Neutrophil (primary cell): Measurements from ENCODE around the gene EBF3.
"Not testable (repeated sequence)": the region's sequence is repeated elsewhere in the genome, so short reads cannot be mapped to it uniquely, and the experiment has no call there.

Source experiments
- H3K27ac ChIP-seq: fragments of 200-600 bp; sonication (generic); 2 replicates; pipeline ENCODE4 v1.5.1; 2016; ENCODE audit warnings: mild to moderate bottlenecking, moderate library complexity
- H3K27me3 ChIP-seq: fragments of 200-600 bp; sonication (generic); 2 replicates; pipeline ENCODE4 v1.6.0; 2016; ENCODE audit warnings: mild to moderate bottlenecking
- H3K36me3 ChIP-seq: fragments of 200-600 bp; sonication (generic); 2 replicates; pipeline ENCODE4 v1.5.1; 2017
- H3K4me1 ChIP-seq, 2 experiments: fragments of 200-600 bp in 1 of 2; sonication (generic) in 1 of 2; 1 replicate in 1 of 2; 2 replicates in 1 of 2; pipeline versions ENCODE4 v1.5.1 to v1.6.1; 2013 to 2016; ENCODE audit warnings: low read depth in 1 of 2, low read length in 1 of 2, mild to moderate bottlenecking in 1 of 2, moderate library complexity in 1 of 2; ENCODE audit not compliant: control insufficient read depth in 1 of 2, insufficient read depth in 1 of 2
- H3K4me3 ChIP-seq, 2 experiments: fragments of 200-600 bp in 1 of 2; sonication (generic) in 1 of 2; 1 replicate in 1 of 2; 2 replicates in 1 of 2; pipeline ENCODE4 v1.5.1; 2013 to 2016; ENCODE audit warnings: low read depth in 1 of 2, low read length in 1 of 2, mild to moderate bottlenecking in 1 of 2, moderate library complexity in 1 of 2
- H3K9me3 ChIP-seq: fragments of 200-600 bp; sonication (generic); 2 replicates; pipeline ENCODE4 v1.5.1; 2016
- TF ChIP-seq, protein P1 (sequence below): fragments of 200-600 bp; sonication (generic); IDR thresholded peaks from 2 replicates; pipeline ENCODE4 v1.5.1; 2016; ENCODE audit warnings: antibody characterized with exemption

The EBF3 gene

DNA sequence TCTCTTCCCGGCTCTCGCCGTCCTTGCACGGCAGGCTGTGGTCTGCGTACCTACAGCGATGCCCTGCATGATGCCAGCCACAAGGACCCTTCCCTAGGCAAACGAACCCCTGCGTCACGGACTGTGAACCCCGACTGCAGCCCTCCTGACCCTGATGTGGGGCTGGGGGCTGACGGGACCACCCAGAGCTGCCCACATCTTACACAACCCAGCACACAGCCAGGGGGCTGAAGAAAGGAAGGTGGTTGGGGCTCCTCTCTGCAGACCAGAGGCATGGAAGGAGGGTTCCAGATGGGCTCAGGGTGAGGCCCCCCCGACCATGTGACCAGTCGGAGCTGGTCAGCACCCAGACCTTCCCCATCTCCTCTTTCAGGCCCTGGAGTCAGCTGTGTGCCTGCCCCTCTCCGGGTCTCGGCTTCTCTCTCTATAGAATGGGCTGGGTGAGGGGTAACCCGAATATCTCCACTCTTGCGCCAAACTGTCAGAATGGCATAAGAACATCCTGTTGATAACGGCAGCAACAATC, 41.4 kb downstream of the EBF3 start:
- Histone ChIP-seq H3K27ac (no peak overlapping the region), H3K36me3 (no peaks in the 10 kb centered on the region), H3K9me3 (no peaks in the 10 kb centered on the region), H3K4me3 (no peak overlapping the region), H3K4me1 (no peaks in the 10 kb centered on the region), H3K27me3 (no peaks in the 10 kb centered on the region)
- TF ChIP-seq, protein P1, sequence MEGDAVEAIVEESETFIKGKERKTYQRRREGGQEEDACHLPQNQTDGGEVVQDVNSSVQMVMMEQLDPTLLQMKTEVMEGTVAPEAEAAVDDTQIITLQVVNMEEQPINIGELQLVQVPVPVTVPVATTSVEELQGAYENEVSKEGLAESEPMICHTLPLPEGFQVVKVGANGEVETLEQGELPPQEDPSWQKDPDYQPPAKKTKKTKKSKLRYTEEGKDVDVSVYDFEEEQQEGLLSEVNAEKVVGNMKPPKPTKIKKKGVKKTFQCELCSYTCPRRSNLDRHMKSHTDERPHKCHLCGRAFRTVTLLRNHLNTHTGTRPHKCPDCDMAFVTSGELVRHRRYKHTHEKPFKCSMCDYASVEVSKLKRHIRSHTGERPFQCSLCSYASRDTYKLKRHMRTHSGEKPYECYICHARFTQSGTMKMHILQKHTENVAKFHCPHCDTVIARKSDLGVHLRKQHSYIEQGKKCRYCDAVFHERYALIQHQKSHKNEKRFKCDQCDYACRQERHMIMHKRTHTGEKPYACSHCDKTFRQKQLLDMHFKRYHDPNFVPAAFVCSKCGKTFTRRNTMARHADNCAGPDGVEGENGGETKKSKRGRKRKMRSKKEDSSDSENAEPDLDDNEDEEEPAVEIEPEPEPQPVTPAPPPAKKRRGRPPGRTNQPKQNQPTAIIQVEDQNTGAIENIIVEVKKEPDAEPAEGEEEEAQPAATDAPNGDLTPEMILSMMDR: no peak

DNA sequence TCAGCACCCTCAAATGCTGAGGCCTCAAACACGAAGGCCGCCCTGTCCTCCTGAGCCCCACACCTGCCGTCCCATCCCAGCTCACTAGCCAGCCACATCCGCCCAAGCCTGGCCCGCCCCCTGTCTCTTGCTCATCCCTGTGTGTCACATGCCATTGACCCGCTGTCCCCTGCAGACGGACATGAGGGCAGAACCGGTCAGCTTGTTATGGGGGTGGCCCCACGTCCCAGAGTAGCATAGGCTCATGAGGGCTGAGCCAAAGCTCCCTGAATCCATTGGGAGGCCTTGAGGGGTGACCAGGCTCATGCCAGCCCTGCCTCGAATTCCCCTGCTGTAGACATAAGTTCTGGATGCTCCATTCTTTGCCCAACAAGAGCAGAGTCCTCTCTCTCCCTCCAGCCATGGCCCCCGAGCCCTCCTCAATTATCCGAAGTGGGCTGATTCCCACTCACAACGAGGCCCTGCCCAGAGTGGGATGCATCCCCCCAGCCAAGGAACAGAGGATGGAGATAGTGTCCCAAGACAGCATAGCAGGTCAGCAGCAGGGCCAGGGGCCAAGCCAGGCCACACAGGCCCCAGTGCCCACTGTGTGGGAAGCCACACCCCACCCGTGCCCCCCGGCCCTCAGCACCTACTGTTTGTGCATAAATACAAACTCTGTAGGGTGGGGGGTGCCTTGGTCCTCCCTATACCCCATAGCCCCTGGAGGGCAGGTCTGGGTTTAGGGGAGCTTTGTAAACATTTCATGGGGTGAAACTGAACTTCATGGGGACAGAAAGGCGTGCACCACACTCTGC, 42.1 kb downstream of the EBF3 start:
- no peaks in the 10 kb centered on the region for H3K9me3 ChIP-seq
- no peak overlapping the region for H3K4me3 ChIP-seq
- H3K27me3 ChIP-seq: no peaks in the 10 kb centered on the region
- TF ChIP-seq, protein P1: no peak
- no peaks in the 10 kb centered on the region for H3K36me3 ChIP-seq
- H3K27ac ChIP-seq: no peak overlapping the region
- H3K4me1 ChIP-seq: no peaks in the 10 kb centered on the region

DNA sequence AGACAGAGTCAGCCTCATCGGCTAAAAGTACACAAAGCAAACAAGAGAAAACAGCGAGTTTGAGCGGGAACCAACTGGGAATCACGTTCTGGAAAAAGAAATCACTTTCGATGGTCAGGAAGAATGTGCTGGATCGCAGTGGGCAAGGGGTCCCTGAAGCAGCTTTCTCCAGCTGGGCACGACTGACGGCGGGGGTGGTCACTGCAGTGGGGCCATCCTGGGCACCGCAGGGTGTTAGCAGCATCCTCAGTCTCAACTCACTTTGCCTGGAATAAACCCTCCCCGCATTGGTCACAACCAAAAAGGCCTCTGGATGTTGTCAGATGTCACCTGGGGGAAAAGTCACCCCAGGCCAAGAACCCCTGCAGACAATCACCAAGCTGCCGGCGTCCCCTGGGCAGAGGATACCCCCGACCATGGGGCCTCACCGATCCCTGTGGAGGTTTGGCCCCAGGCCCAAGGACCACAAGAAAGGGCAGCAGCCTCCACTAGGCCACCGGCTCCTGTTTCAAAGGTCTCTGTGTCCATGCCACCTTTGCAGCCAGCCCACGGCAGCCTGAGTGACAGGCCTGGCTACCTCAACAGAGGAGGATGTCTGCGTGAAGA, 42.9 kb downstream of the EBF3 start:
- Histone ChIP-seq H3K4me3 (no peak overlapping the region), H3K27ac (no peak overlapping the region), H3K9me3 (no peaks in the 10 kb centered on the region), H3K36me3 (no peaks in the 10 kb centered on the region), H3K4me1 (no peaks in the 10 kb centered on the region), H3K27me3 (no peaks in the 10 kb centered on the region)
- TF ChIP-seq, protein P1: no peak

DNA sequence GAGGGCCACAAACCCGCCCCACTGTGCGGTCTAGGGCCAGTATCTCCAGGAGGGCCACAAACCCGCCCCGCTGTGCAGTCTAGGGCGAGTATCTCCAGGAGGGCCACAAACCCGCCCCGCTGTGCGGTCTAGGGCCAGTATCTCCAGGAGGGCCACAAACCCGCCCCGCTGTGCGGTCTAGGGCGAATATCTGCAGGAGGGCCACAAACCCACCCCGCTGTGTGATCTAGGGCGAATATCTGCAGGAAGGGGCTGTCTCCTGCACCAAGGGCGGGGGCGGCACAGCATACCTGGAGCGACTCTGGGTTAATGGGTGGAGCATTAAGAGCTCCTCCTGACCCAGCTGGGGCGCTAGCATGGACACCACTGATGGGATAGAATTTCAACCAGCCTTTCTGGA, 43.9 kb downstream of the EBF3 start:
- H3K9me3 ChIP-seq, H3K27ac ChIP-seq, H3K27me3 ChIP-seq, H3K4me1 ChIP-seq, H3K36me3 ChIP-seq, H3K4me3 ChIP-seq: not testable (repeated sequence)

DNA sequence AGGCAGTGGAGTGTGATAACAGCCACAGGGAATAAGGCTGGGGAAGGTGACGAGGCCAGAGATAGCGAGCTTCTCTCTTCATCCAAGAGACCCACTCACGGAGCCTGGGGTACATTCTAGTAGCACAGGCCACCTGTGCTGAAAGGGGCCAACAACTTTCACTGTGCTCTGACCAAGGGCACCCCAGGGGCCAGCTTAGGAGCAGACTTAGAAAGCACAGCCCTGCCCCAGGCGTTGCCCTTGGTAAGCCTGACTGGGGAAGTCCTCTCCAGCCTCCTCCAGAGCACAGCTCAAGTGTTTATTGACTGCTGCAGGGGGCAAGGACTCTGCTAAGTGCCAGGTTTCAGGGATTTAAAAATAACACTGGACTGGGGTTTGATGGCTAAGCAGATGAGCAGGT, 44.7 kb downstream of the EBF3 start:
- Histone ChIP-seq H3K4me1 (no peaks in the 10 kb centered on the region), H3K27ac (no peak overlapping the region), H3K36me3 (no peaks in the 10 kb centered on the region), H3K9me3 (no peaks in the 10 kb centered on the region), H3K27me3 (no peaks in the 10 kb centered on the region), H3K4me3 (no peak overlapping the region)
- TF ChIP-seq, protein P1: no peak

DNA sequence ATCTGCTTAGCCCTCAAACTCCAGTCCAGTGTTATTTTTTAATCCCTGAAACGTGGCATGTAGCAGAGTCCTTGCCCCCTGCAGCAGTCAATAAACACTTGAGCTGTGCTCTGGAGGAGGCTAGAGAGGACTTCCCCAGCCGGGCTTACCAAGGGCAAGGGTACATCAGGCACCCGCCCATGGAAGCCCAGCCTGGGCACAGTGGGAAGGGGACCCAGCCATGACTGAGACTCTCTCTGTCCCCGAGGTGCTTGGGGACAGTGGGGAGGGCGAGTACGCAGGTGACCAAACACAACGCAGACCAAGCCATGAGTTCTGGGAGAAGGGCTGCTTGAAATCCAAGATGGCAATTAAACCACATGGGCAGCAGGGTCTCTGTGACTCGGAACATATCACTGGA, 45.2 kb downstream of the EBF3 start:
- Histone ChIP-seq H3K4me3 (no peak overlapping the region), H3K27me3 (no peaks in the 10 kb centered on the region), H3K36me3 (no peaks in the 10 kb centered on the region), H3K27ac (no peak overlapping the region), H3K9me3 (no peaks in the 10 kb centered on the region), H3K4me1 (no peaks in the 10 kb centered on the region)
- TF ChIP-seq, protein P1: no peak
